GM23338 (cell line): ENCODE measurements around the gene RAP1GDS1. TPM values are rescaled to one million over a fixed set of nuclear protein-coding genes. Genes with fewer than 3 reads are reported as not detected.

Experiments
- ATAC-seq: fragments of 200-7000 bp; cut with Tn5 transposase; 3 replicates; pipeline ENCODE4 v1.9.1; 2020
- DNase-seq: peaks from one replicate; pipeline ENCODE4 v3.0.0-alpha.2; 2015; ENCODE audit warnings: low spot score
- H2AFZ ChIP-seq: fragments of 200-600 bp; sonication (generic); 2 replicates; pipeline ENCODE4 v1.8.0; 2016; ENCODE audit warnings: antibody characterized with exemption, mild to moderate bottlenecking, moderate library complexity
- H3F3A ChIP-seq: fragments of 200-600 bp; sonication (generic); replicated peaks from 2 replicates; pipeline ENCODE4 v1.8.0; 2017; ENCODE audit warnings: antibody characterized with exemption, mixed run types, low read depth
- H3K27ac ChIP-seq: fragments of 200-600 bp; sonication (generic); 2 replicates; pipeline ENCODE4 v1.6.1; 2016; ENCODE audit warnings: low read depth
- H3K27me3 ChIP-seq: fragments of 200-600 bp; sonication (generic); 2 replicates; pipeline ENCODE4 v1.8.0; 2016; ENCODE audit warnings: mild to moderate bottlenecking, mixed run types, moderate library complexity; ENCODE audit not compliant: insufficient read depth
- H3K36me3 ChIP-seq: fragments of 200-600 bp; sonication (generic); 2 replicates; pipeline ENCODE4 v1.8.0; 2016; ENCODE audit warnings: mild to moderate bottlenecking; ENCODE audit not compliant: insufficient read depth
- H3K4me1 ChIP-seq: fragments of 200-600 bp; sonication (generic); 2 replicates; pipeline ENCODE4 v1.8.0; 2016; ENCODE audit warnings: mild to moderate bottlenecking, moderate library complexity; ENCODE audit not compliant: insufficient read depth
- H3K4me2 ChIP-seq: fragments of 200-600 bp; sonication (generic); 2 replicates; pipeline ENCODE4 v1.7.1; 2017; ENCODE audit warnings: mixed run types
- H3K4me3 ChIP-seq: fragments of 200-600 bp; sonication (generic); 2 replicates; pipeline ENCODE4 v1.6.1; 2016; ENCODE audit warnings: mixed run types
- H3K79me2 ChIP-seq: fragments of 200-600 bp; sonication (generic); replicated peaks from 2 replicates; pipeline ENCODE4 v1.8.0; 2017; ENCODE audit warnings: mild to moderate bottlenecking; ENCODE audit not compliant: insufficient read depth
- H3K9me2 ChIP-seq: fragments of 200-600 bp; sonication (generic); 2 replicates; pipeline ENCODE4 v1.8.0; 2017; ENCODE audit not compliant: insufficient read depth
- H4K20me1 ChIP-seq: fragments of 200-600 bp; sonication (generic); replicated peaks from 2 replicates; pipeline ENCODE4 v1.8.0; 2017; ENCODE audit warnings: mild to moderate bottlenecking; ENCODE audit not compliant: insufficient read depth
- H3K27ac Mint-ChIP-seq: 2 replicates; pipeline ENCODE4 v1.8.0; 2020; ENCODE audit warnings: inconsistent platforms, mild to moderate bottlenecking, moderate library complexity, mixed read lengths
- H3K27me3 Mint-ChIP-seq: 3 replicates; pipeline ENCODE4 v1.8.0; 2022; ENCODE audit warnings: low read depth, mild to moderate bottlenecking, moderate library complexity, mixed read lengths, inconsistent platforms; ENCODE audit not compliant: insufficient read depth, poor library complexity
- H3K36me3 Mint-ChIP-seq: 3 replicates; pipeline ENCODE4 v1.8.0; 2021; ENCODE audit warnings: low read depth, mild to moderate bottlenecking, inconsistent platforms, moderate library complexity, mixed read lengths
- H3K4me1 Mint-ChIP-seq: 3 replicates; pipeline ENCODE4 v1.8.0; 2020; ENCODE audit warnings: mild to moderate bottlenecking, inconsistent platforms, mixed read lengths
- H3K4me3 Mint-ChIP-seq: 3 replicates; pipeline ENCODE4 v1.8.0; 2021; ENCODE audit warnings: moderate library complexity, mild to moderate bottlenecking, inconsistent platforms, mixed read lengths
- H3K9me3 Mint-ChIP-seq: 3 replicates; pipeline ENCODE4 v1.8.0; 2020; ENCODE audit warnings: moderate library complexity, mild to moderate bottlenecking, inconsistent platforms, mixed read lengths
- CREB1 ChIP-seq: fragments of 250-450 bp; sonication (Bioruptor Pico); IDR thresholded peaks from 2 replicates; pipeline ENCODE4 v1.5.0; 2020; ENCODE audit warnings: low read depth, mild to moderate bottlenecking, moderate library complexity
- CTCF ChIP-seq, 2 experiments: fragments of 200-600 bp in 1 of 2; sonication (generic) in 1 of 2; conservative IDR thresholded peaks; 2 replicates each; pipeline versions ENCODE4 v1.5.1 to v1.6.1; 2016 to 2017; ENCODE audit warnings: antibody characterized with exemption in 2 of 2, low read depth in 2 of 2, mild to moderate bottlenecking in 2 of 2, moderate library complexity in 1 of 2
- EZH2 ChIP-seq: fragments of 200-600 bp; sonication (generic); IDR thresholded peaks from one replicate; pipeline ENCODE4 v1.8.0; 2017; ENCODE audit warnings: antibody characterized with exemption, mild to moderate bottlenecking, low read depth; ENCODE audit not compliant: unreplicated experiment
- EZH2phosphoT487 ChIP-seq: fragments of 200-600 bp; sonication (generic); IDR thresholded peaks from one replicate; pipeline ENCODE4 v1.8.1; 2018; ENCODE audit warnings: antibody characterized with exemption; ENCODE audit not compliant: unreplicated experiment
- JUNB ChIP-seq: IDR thresholded peaks from one replicate; pipeline ENCODE4 v1.6.1; 2016; ENCODE audit warnings: antibody characterized with exemption; ENCODE audit not compliant: unreplicated experiment
- NANOG ChIP-seq: IDR thresholded peaks from 2 replicates; pipeline ENCODE4 v1.6.1; 2016; ENCODE audit warnings: antibody characterized with exemption, borderline replicate concordance
- POLR2AphosphoS5 ChIP-seq: IDR thresholded peaks from 2 replicates; pipeline ENCODE4 v1.6.1; 2016; ENCODE audit warnings: antibody characterized with exemption, low read depth
- REST ChIP-seq: IDR thresholded peaks from one replicate; pipeline ENCODE4 v1.6.1; 2018; ENCODE audit warnings: antibody characterized with exemption; ENCODE audit not compliant: unreplicated experiment
- STAT1 ChIP-seq: IDR thresholded peaks from one replicate; pipeline ENCODE4 v1.6.1; 2016; ENCODE audit warnings: antibody characterized with exemption; ENCODE audit not compliant: unreplicated experiment
- ZNF114 ChIP-seq: fragments of 250-450 bp; sonication (Bioruptor Pico); IDR thresholded peaks from 2 replicates; pipeline ENCODE4 v1.5.0; 2020; ENCODE audit warnings: mild to moderate bottlenecking, moderate library complexity
- ZNF331 ChIP-seq: fragments of 250-450 bp; sonication (Bioruptor Pico); IDR thresholded peaks from 2 replicates; pipeline ENCODE4 v1.5.0; 2020; ENCODE audit warnings: low read depth, mild to moderate bottlenecking, moderate library complexity
- polyA plus RNA-seq: library from polyadenylated mRNA; unstranded; fragments of >200 nt; fragmentation: Nextera tagmentation; extraction: Ambion mirVana; gene quantifications from 2 replicates; pipeline ENCODE4 v1.2.1, GENCODE V29; 2016
- total RNA-seq: library from RNA; depleted of rRNA; stranded (reverse); fragments of >200 nt; shearing (Covaris generic); gene quantifications from 2 replicates; pipeline ENCODE4 v1.2.3, GENCODE V29; 2014
- TF ChIP-seq, protein P1 (sequence below): fragments of 250-450 bp; sonication (Bioruptor Pico); IDR thresholded peaks from 2 replicates; pipeline ENCODE4 v1.5.0; 2020; ENCODE audit warnings: mild to moderate bottlenecking, moderate library complexity
- TF ChIP-seq, protein P2 (sequence below): IDR thresholded peaks from 2 replicates; pipeline ENCODE4 v1.6.1; 2016; ENCODE audit warnings: antibody characterized with exemption

RAP1GDS1 gene
- total and polyA plus RNA-seq, 2 experiments from 2014 or later = 23.7 to 32.4 TPM

- Histone ChIP-seq H3K9me2 (no peaks in the 10 kb centered on the region), H3K36me3 (no peaks in the 10 kb centered on the region), H3K4me2 (no peak overlapping the region), H3K4me1 (peaks cover 9% of the 10 kb centered on the region), H3K27me3 (no peaks in the 10 kb centered on the region), H3F3A (no peaks in the 10 kb centered on the region), H3K4me3 (no peak overlapping the region), H3K79me2 (no peaks in the 10 kb centered on the region; the same call in 1 of the 2 replicates), H2AFZ (no peak overlapping the region), H4K20me1 (no peaks in the 10 kb centered on the region), H3K27ac (no peak overlapping the region)
- TF ChIP-seq, protein P1, sequence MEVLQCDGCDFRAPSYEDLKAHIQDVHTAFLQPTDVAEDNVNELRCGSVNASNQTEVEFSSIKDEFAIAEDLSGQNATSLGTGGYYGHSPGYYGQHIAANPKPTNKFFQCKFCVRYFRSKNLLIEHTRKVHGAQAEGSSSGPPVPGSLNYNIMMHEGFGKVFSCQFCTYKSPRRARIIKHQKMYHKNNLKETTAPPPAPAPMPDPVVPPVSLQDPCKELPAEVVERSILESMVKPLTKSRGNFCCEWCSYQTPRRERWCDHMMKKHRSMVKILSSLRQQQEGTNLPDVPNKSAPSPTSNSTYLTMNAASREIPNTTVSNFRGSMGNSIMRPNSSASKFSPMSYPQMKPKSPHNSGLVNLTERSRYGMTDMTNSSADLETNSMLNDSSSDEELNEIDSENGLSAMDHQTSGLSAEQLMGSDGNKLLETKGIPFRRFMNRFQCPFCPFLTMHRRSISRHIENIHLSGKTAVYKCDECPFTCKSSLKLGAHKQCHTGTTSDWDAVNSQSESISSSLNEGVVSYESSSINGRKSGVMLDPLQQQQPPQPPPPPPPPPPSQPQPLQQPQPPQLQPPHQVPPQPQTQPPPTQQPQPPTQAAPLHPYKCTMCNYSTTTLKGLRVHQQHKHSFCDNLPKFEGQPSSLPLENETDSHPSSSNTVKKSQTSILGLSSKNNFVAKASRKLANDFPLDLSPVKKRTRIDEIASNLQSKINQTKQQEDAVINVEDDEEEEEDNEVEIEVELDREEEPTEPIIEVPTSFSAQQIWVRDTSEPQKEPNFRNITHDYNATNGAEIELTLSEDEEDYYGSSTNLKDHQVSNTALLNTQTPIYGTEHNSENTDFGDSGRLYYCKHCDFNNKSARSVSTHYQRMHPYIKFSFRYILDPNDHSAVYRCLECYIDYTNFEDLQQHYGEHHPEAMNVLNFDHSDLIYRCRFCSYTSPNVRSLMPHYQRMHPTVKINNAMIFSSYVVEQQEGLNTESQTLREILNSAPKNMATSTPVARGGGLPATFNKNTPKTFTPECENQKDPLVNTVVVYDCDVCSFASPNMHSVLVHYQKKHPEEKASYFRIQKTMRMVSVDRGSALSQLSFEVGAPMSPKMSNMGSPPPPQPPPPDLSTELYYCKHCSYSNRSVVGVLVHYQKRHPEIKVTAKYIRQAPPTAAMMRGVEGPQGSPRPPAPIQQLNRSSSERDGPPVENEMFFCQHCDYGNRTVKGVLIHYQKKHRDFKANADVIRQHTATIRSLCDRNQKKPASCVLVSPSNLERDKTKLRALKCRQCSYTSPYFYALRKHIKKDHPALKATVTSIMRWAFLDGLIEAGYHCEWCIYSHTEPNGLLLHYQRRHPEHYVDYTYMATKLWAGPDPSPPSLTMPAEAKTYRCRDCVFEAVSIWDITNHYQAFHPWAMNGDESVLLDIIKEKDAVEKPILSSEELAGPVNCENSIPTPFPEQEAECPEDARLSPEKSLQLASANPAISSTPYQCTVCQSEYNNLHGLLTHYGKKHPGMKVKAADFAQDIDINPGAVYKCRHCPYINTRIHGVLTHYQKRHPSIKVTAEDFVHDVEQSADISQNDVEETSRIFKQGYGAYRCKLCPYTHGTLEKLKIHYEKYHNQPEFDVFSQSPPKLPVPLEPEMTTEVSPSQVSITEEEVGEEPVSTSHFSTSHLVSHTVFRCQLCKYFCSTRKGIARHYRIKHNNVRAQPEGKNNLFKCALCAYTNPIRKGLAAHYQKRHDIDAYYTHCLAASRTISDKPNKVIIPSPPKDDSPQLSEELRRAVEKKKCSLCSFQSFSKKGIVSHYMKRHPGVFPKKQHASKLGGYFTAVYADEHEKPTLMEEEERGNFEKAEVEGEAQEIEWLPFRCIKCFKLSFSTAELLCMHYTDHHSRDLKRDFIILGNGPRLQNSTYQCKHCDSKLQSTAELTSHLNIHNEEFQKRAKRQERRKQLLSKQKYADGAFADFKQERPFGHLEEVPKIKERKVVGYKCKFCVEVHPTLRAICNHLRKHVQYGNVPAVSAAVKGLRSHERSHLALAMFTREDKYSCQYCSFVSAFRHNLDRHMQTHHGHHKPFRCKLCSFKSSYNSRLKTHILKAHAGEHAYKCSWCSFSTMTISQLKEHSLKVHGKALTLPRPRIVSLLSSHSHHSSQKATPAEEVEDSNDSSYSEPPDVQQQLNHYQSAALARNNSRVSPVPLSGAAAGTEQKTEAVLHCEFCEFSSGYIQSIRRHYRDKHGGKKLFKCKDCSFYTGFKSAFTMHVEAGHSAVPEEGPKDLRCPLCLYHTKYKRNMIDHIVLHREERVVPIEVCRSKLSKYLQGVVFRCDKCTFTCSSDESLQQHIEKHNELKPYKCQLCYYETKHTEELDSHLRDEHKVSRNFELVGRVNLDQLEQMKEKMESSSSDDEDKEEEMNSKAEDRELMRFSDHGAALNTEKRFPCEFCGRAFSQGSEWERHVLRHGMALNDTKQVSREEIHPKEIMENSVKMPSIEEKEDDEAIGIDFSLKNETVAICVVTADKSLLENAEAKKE (CRISPR knock-in tag) = no peak
- TF ChIP-seq REST (no peak), EZH2 (no peak), JUNB (no peak), CTCF (conservative IDR thresholded peaks at IDR 0.05; ENCODE audit: low read depth in 2 of 2) (no peak), ZNF114 (CRISPR knock-in tag) (no peak), EZH2phosphoT487 (no peak), STAT1 (no peak), NANOG (no peak), CREB1 (CRISPR knock-in tag) (no peak), POLR2AphosphoS5 (no peak), ZNF331 (CRISPR knock-in tag) (no peak)
- TF ChIP-seq, protein P2, sequence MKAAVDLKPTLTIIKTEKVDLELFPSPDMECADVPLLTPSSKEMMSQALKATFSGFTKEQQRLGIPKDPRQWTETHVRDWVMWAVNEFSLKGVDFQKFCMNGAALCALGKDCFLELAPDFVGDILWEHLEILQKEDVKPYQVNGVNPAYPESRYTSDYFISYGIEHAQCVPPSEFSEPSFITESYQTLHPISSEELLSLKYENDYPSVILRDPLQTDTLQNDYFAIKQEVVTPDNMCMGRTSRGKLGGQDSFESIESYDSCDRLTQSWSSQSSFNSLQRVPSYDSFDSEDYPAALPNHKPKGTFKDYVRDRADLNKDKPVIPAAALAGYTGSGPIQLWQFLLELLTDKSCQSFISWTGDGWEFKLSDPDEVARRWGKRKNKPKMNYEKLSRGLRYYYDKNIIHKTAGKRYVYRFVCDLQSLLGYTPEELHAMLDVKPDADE = no peak
- H3K27me3 Mint-ChIP-seq = peaks cover 1% of the 10 kb centered on the region
- no peak overlapping the region for H3K4me3 Mint-ChIP-seq
- H3K9me3 Mint-ChIP-seq = peaks cover 3% of the 10 kb centered on the region; the same call in 2 of the 3 replicates
- H3K4me1 Mint-ChIP-seq = peaks cover 6% of the 10 kb centered on the region
- DNase-seq (no peak), ATAC-seq (no peak)
- peaks cover 10% of the 10 kb centered on the region; the same call in 2 of the 3 replicates for H3K36me3 Mint-ChIP-seq
- H3K27ac Mint-ChIP-seq = no peak overlapping the region
Measured at GRCh38 chr4:98343626-98344025, 82.4 kb downstream of the RAP1GDS1 start.
